ENCODE measurements around the gene THAP9.

DNA sequence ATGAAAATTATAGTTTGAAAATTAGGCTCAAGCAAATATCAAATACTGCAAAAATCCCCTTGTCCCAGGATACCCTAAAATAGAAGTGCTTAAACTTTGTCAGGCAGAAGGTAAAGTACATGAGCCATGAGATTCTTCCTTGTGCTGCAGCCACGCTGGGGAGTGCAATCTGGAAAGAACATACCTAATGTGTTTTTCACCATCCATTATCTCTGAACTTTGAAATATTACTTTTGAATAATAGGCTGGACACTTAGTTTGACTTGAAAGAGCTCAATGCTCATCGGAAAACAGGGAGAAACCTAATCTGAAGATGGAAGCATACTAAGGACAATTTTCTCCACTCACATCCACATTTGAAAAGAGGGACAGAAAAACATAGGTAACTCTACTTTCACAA is 18.9 kb downstream of the THAP9 start:
- TF ChIP-seq, protein P1, sequence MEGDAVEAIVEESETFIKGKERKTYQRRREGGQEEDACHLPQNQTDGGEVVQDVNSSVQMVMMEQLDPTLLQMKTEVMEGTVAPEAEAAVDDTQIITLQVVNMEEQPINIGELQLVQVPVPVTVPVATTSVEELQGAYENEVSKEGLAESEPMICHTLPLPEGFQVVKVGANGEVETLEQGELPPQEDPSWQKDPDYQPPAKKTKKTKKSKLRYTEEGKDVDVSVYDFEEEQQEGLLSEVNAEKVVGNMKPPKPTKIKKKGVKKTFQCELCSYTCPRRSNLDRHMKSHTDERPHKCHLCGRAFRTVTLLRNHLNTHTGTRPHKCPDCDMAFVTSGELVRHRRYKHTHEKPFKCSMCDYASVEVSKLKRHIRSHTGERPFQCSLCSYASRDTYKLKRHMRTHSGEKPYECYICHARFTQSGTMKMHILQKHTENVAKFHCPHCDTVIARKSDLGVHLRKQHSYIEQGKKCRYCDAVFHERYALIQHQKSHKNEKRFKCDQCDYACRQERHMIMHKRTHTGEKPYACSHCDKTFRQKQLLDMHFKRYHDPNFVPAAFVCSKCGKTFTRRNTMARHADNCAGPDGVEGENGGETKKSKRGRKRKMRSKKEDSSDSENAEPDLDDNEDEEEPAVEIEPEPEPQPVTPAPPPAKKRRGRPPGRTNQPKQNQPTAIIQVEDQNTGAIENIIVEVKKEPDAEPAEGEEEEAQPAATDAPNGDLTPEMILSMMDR (IDR thresholded peaks at IDR 0.05), result no peak
- TF ChIP-seq EP300 (IDR thresholded peaks at IDR 0.05), result no peak
- no peak for TF ChIP-seq POLR2A (IDR thresholded peaks at IDR 0.05)
